Endothelial cell of umbilical vein (primary cell): ENCODE results near the gene TDRD3. TPM values are rescaled to one million over a fixed set of nuclear protein-coding genes. Genes with fewer than 3 reads are reported as not detected.

Source experiments
- BruUV-seq: library from RNA; stranded (reverse); fragments of 400-500 nt; replicated peaks from 2 replicates; lab custom pipeline; 2021; lab: Mats Ljungman, UMichigan
- CTCF ChIA-PET: fragments of 300-600, 350-600 bp; sonication (Branson Sonifier 250); formaldehyde crosslinking; loops from one replicate; lab custom pipeline; 2021; ENCODE audit warnings: antibody characterized with exemption, inconsistent platforms; lab: Charles Lee
- POLR2A ChIA-PET: fragments of 300-600, 350-600 bp; sonication (Branson Sonifier 250); formaldehyde crosslinking; loops from one replicate; lab custom pipeline; 2021; ENCODE audit warnings: antibody characterized with exemption, inconsistent platforms; lab: Charles Lee
- DNase-seq: peaks from one replicate; pipeline ENCODE4 v3.0.0-alpha.2; 2011; ENCODE audit warnings: low read depth, low spot score
- FAIRE-seq: peaks from 2 replicates; lab custom pipeline; 2011; peaks lifted over from hg19 to GRCh38; lab: Jason Lieb, UNC
- H2AFZ ChIP-seq: 2 replicates; pipeline ENCODE4 v1.6.0; 2012; ENCODE audit warnings: low read depth, low read length, control low read depth, inconsistent platforms
- H3K27ac ChIP-seq: 2 replicates; pipeline ENCODE4 v1.5.1; 2011; ENCODE audit warnings: low read depth, mild to moderate bottlenecking, control low read depth, low read length, moderate library complexity; ENCODE audit not compliant: insufficient read depth
- H3K27me3 ChIP-seq, 2 experiments: 2 replicates each; pipeline versions ENCODE4 v1.6.0 to v1.6.1; 2011; ENCODE audit warnings: low read length in 2 of 2, mixed read lengths in 1 of 2; ENCODE audit not compliant: control insufficient read depth in 2 of 2, insufficient read depth in 2 of 2
- H3K36me3 ChIP-seq, 2 experiments: 2 replicates in 1 of 2; 3 replicates in 1 of 2; pipeline ENCODE4 v1.5.1; 2011; ENCODE audit warnings: low read length in 2 of 2, mild to moderate bottlenecking in 1 of 2, moderate library complexity in 1 of 2; ENCODE audit not compliant: control insufficient read depth in 2 of 2, insufficient read depth in 2 of 2; ENCODE audit errors: extremely low read depth in 1 of 2
- H3K4me1 ChIP-seq: 3 replicates; pipeline ENCODE4 v1.5.1; 2011; ENCODE audit warnings: mild to moderate bottlenecking, low read length; ENCODE audit not compliant: control insufficient read depth, insufficient read depth; ENCODE audit errors: extremely low read depth
- H3K4me2 ChIP-seq: 2 replicates; pipeline ENCODE4 v1.6.1; 2011; ENCODE audit warnings: low read length, control low read depth, mixed read lengths; ENCODE audit not compliant: insufficient read depth
- H3K4me3 ChIP-seq, 3 experiments: fragments of 200-600 bp in 1 of 3; sonication (generic), shearing (Covaris generic) in 1 of 3; replicated peaks in 1 of 3; 2 replicates each; pipeline ENCODE4 v1.5.1; 2011 to 2016; ENCODE audit warnings: control low read depth in 3 of 3, low read length in 3 of 3, mild to moderate bottlenecking in 2 of 3, inconsistent platforms in 1 of 3, low read depth in 1 of 3, moderate library complexity in 1 of 3; ENCODE audit not compliant: insufficient read depth in 1 of 3
- H3K79me2 ChIP-seq: 2 replicates; pipeline ENCODE4 v1.6.0; 2012; ENCODE audit warnings: low read length, inconsistent platforms; ENCODE audit not compliant: control insufficient read depth, insufficient read depth
- H3K9ac ChIP-seq: replicated peaks from 2 replicates; pipeline ENCODE3; 2011; ENCODE audit warnings: low read length, control low read depth; ENCODE audit not compliant: insufficient read depth; ENCODE audit errors: extremely low read depth
- H3K9me1 ChIP-seq: replicated peaks from 3 replicates; pipeline ENCODE4 v1.6.0; 2011; ENCODE audit warnings: mild to moderate bottlenecking, low read length; ENCODE audit not compliant: control insufficient read depth, insufficient read depth; ENCODE audit errors: extremely low read depth
- H3K9me3 ChIP-seq: replicated peaks from 2 replicates; pipeline ENCODE4 v1.5.1; 2012; ENCODE audit warnings: low read length, inconsistent platforms; ENCODE audit not compliant: control insufficient read depth, insufficient read depth
- H4K20me1 ChIP-seq: replicated peaks from 2 replicates; pipeline ENCODE3; 2011; ENCODE audit warnings: mild to moderate bottlenecking, low read length; ENCODE audit not compliant: control insufficient read depth, insufficient read depth; ENCODE audit errors: extremely low read depth
- EZH2 ChIP-seq: IDR thresholded peaks from 2 replicates; pipeline ENCODE4 v1.6.1; 2012; ENCODE audit warnings: borderline replicate concordance, low read depth, mild to moderate bottlenecking, moderate library complexity, low read length, inconsistent platforms; ENCODE audit not compliant: severe bottlenecking
- FOS ChIP-seq: IDR thresholded peaks from 2 replicates; pipeline ENCODE4 v1.6.1; 2011; ENCODE audit warnings: mild to moderate bottlenecking, low read length, moderate library complexity, borderline replicate concordance; ENCODE audit not compliant: insufficient read depth
- GATA2 ChIP-seq: IDR thresholded peaks from 2 replicates; pipeline ENCODE4 v1.7.0; 2011; ENCODE audit warnings: low read depth, mild to moderate bottlenecking, moderate library complexity, mixed read lengths, low read length; ENCODE audit not compliant: insufficient read length, insufficient read depth
- JUN ChIP-seq: IDR thresholded peaks from 2 replicates; pipeline ENCODE4 v1.6.1; 2011; ENCODE audit warnings: borderline replicate concordance, low read depth; ENCODE audit not compliant: insufficient read length, insufficient read depth
- MYC ChIP-seq: IDR thresholded peaks from one replicate; pipeline ENCODE4 v1.6.1; 2011; ENCODE audit warnings: mild to moderate bottlenecking, low read depth, low read length
- POLR2A ChIP-seq: IDR thresholded peaks from 2 replicates; pipeline ENCODE4 v1.6.1; 2012; ENCODE audit warnings: low read depth, mild to moderate bottlenecking, control low read depth, low read length
- POLR2AphosphoS5 ChIP-seq: IDR thresholded peaks from 2 replicates; pipeline ENCODE4 v1.6.1; 2012; ENCODE audit warnings: low read depth, mild to moderate bottlenecking, control low read depth, low read length, moderate library complexity; ENCODE audit not compliant: insufficient read depth
- dilution Hi-C: fragments of 300-500 bp; cut with MboI; formaldehyde crosslinking; loops from one replicate; pipeline ENCODE4 v1.15.0; 2019; ENCODE audit warnings: low sequenced_read_pairs; ENCODE audit not compliant: extremely low pct_ligation_motif_present
- intact Hi-C: fragments of 100-400 bp; cut with micrococcal nuclease; formaldehyde crosslinking; loops from one replicate; pipeline ENCODE4 v1.10.0; 2022
- polyA plus RNA-seq, 4 experiments: library from polyadenylated mRNA; depleted of rRNA in 3 of 4; stranded (reverse) in 3 of 4; unstranded in 1 of 4; fragments of >200 nt; gene quantifications; 2 replicates each; pipeline versions ENCODE4 v1.2.1 to v1.2.3, GENCODE V29; 2011 to 2012; ENCODE audit warnings: missing spikeins in 1 of 4
- total RNA-seq: library from RNA; stranded (reverse); gene quantifications from 2 replicates; pipeline ENCODE4 v1.2.3, GENCODE V29; 2021
- TF ChIP-seq, protein P1 (sequence below), 2 donors: IDR thresholded peaks; 1 replicate in 1 of 2; 2 replicates in 1 of 2; pipeline ENCODE4 v1.5.1; 2011; ENCODE audit warnings: low read length in 2 of 2, mild to moderate bottlenecking in 2 of 2, moderate library complexity in 2 of 2, control low read depth in 1 of 2, inconsistent platforms in 1 of 2, low read depth in 1 of 2; ENCODE audit not compliant: insufficient read depth in 1 of 2; ENCODE audit errors: extremely low read depth in 1 of 2
- TF ChIP-seq, protein P2 (sequence below): IDR thresholded peaks from 2 replicates; pipeline ENCODE4 v1.6.1; 2011; ENCODE audit not compliant: insufficient read depth, insufficient read length

Gene TDRD3
- total and polyA plus RNA-seq, 2 donors (not counting 3 experiments of a cell fraction or from before 2014, with no cell fraction given), result 3.0 to 16.3 TPM

DNA sequence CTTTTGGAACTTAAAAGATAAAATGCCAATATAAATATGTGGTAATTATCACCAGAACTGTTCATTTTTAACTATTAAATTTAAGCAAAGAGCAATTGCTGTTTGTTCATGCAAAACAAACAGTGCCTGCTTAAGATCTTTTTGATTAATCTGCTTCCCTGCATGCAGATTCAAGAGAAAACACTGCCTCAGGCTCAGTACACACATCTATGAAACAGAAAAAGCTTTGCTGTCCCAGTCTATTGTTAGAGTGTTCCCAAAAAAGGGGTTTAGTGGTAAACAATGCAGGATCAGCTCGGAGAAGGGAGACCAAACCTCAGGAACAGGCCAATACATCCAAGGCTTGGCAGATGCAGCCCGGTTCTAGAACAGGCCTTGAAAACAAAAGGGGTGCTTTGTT lies 49.3 kb upstream of the TDRD3 start:
- no peak overlapping the region for H2AFZ ChIP-seq
- no peak for TF ChIP-seq EZH2
- no peak for TF ChIP-seq GATA2
- TF ChIP-seq, protein P1, sequence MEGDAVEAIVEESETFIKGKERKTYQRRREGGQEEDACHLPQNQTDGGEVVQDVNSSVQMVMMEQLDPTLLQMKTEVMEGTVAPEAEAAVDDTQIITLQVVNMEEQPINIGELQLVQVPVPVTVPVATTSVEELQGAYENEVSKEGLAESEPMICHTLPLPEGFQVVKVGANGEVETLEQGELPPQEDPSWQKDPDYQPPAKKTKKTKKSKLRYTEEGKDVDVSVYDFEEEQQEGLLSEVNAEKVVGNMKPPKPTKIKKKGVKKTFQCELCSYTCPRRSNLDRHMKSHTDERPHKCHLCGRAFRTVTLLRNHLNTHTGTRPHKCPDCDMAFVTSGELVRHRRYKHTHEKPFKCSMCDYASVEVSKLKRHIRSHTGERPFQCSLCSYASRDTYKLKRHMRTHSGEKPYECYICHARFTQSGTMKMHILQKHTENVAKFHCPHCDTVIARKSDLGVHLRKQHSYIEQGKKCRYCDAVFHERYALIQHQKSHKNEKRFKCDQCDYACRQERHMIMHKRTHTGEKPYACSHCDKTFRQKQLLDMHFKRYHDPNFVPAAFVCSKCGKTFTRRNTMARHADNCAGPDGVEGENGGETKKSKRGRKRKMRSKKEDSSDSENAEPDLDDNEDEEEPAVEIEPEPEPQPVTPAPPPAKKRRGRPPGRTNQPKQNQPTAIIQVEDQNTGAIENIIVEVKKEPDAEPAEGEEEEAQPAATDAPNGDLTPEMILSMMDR (IDR thresholded peaks at IDR 0.05; ENCODE audit: extremely low read depth in 1 of 2, insufficient read depth in 1 of 2, low read depth in 1 of 2, low read length in 2 of 2), result no peak
- TF ChIP-seq JUN, result no peak
- TF ChIP-seq, protein P2, sequence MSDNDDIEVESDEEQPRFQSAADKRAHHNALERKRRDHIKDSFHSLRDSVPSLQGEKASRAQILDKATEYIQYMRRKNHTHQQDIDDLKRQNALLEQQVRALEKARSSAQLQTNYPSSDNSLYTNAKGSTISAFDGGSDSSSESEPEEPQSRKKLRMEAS, result no peak
- no peak for TF ChIP-seq MYC
- no peak for TF ChIP-seq FOS
- no peak for TF ChIP-seq POLR2A
- TF ChIP-seq POLR2AphosphoS5, result no peak
- no peak overlapping the region for H3K27ac ChIP-seq
- no peak for DNase-seq
- no peaks in the 10 kb centered on the region for H3K79me2 ChIP-seq
- intact Hi-C loops (no loop called here), dilution Hi-C loops (no loop called here)
- H3K9ac ChIP-seq, result no peak overlapping the region
- no peaks in the 10 kb centered on the region for H3K36me3 ChIP-seq
- no peak for FAIRE-seq
- H3K27me3 ChIP-seq, result peaks cover 12 to 23% of the 10 kb centered on the region in 2 experiments
- H3K9me1 ChIP-seq, result no peaks in the 10 kb centered on the region
- no peaks in the 10 kb centered on the region for H3K4me1 ChIP-seq
- no peaks in the 10 kb centered on the region for H4K20me1 ChIP-seq
- CTCF ChIA-PET, result interaction anchor here (1.1 to 1.4 kb wide), 2 partner anchors 12 to 21 kb away, joined by 4 to 7 read pairs; no protein-coding TSS in a partner anchor
- POLR2A ChIA-PET, result no interaction called here
- no TSS peak for BruUV-seq
- no peak overlapping the region for H3K4me2 ChIP-seq
- H3K4me3 ChIP-seq, result no peak overlapping the region
- no peaks in the 10 kb centered on the region for H3K9me3 ChIP-seq
